SHP77 treated with DMSO at 0.1 percent for 48 hours (cell line): ENCODE measurements around the gene ABHD14A.

Experiments
- DNase-seq: peaks from one replicate; lab custom pipeline; 2025; lab: John Stamatoyannopoulos, UW

The ABHD14A gene

DNA sequence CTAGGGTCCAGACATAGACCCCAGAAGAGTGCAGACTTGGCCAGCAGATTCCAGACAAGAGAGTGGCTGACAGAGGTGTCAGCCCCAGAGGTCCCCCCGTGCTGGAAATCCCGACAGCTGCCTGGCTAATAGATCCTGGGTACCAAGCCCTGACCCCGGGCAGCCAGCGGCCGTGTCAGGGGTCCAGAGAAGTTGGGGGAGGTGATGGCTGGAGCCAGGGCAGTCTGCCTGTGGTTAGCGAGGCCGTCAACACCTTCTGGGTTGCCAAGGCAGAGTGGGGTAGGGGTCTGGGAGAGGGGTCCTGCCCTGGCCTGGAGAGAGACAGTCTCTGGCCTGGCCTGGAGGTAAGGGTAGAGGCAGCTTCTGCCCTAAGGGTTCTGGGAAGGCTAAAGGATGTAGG, 45.9 kb downstream of the ABHD14A start:
- no peak for DNase-seq

GRCh38 chr3:52021489-52022268, 46.8 kb downstream of the ABHD14A start:
- peak; percentile 51 for DNase-seq

DNA sequence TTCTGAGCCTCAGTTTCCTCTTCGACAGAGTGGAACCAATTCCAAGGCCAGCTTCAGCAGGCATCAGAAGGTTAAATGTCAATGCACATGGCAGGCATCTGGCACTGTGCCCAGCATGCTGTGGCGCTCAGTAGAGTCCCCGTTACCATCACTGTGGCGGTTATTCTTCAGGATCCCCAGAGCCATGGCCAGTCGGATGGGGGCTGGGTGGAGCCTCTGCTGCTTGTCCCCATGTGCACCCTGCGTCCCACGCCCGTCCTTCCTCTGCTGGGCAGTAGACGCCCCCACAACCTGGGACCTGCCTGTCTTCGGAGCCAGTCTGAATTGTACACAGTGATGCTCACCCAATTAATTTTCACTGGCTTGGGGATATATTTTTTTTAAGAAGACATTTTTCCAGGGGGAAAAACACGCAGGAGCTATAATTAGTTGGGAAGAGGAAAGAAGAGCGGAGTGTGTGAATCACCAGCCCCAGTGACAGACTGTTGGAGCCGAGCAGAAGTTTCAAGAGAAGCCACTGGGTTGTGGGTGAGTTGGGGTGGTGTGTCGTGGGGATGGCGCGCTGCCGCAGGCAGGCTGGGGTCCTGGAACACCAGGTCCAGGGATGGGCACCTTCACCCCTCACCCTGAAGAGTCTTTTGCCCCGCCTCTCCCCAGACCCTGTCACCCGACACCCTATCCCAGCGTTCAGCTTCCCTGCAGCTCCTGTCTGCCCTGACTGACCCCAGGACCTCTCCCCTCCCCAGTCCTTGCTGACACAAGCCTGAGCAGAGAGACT, 47.6 kb downstream of the ABHD14A start:
- DNase-seq: no peak

- no peak for DNase-seq
Observed at GRCh38 chr3:52023101-52023770, 48.4 kb downstream of the ABHD14A start.

DNA sequence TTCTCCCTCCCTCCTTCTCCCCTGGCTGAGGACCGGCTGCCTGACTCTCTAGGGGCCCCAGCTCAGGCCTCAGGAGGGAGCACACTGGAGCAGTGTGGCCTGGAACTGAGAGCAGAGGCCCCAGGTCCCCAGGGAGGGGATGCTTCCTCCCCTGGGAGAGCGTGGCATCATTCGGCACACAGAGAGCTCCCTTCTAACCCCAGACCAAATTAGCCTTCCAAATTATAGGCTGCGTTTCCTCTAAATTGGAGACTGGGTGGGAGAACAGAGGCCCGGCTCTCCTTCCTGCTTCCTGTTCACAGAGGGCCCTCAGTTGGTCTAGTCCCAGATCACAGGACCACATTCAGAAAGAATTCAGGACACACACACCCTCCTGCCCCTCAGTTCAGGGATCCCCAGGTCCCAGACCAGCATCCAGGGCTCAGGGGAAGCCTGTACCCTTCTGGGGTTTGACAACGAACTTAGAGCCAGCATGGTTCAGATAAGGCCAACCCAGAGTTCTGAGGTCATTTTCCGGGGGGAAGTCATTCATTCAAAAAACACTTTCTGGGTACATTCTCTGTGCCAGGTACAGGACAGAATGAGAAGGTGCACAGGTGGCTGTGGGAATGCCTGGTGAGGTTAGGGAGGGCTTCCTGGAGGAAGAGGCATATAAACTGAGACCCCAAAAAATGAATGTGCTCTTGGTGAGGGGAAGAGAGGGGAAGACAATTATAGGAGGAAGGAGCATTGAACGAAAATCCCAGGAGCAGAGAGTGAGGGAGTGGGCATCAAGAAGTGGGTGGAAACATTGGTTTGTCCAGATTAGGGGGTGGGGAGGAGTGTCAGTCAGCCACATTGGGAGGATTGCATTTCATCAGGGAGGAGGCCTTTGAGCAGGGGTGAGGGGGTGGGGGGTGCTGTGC, 49.2 kb downstream of the ABHD14A start:
- DNase-seq: no peak

- no peak for DNase-seq
Observed at GRCh38 chr3:52024765-52025452, 50.0 kb downstream of the ABHD14A start.

GRCh38 chr3:52025453-52025852, 50.6 kb downstream of the ABHD14A start:
- DNase-seq: no peak

- no peak for DNase-seq
Observed at GRCh38 chr3:52026041-52026440, 51.2 kb downstream of the ABHD14A start.

- no peak for DNase-seq
Observed at GRCh38 chr3:52028572-52028971, 53.7 kb downstream of the ABHD14A start.

- no peak for DNase-seq
Observed at GRCh38 chr3:52029053-52029452, 54.2 kb downstream of the ABHD14A start.

DNA sequence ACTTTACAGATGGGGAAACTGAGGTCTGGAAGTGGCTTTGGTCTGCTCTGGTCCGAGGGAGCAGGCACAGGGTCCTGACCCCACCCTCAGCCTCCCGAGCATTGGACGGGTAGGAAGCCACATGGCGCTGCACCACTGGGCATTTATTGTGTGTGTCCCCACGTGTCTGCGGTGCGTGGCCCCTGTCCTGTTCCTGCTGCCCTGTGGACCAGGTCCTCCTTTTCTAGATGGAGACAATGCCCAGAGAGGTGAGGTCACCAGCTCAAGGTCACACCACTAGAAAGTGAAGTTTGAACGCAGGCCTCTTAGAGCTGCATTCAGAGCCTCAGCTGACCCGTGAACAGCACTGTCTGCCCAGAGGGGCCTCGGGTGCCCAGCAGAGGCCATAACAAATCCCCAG, 54.7 kb downstream of the ABHD14A start:
- DNase-seq: no peak
